Measurements from ENCODE around the gene PPP2R3B. TPM values are rescaled to one million over a fixed set of nuclear protein-coding genes. Genes with fewer than 3 reads are reported as not detected.

The PPP2R3B gene
- total RNA-seq, 1 experiment from 2014 or later = 13.7 TPM

DNA sequence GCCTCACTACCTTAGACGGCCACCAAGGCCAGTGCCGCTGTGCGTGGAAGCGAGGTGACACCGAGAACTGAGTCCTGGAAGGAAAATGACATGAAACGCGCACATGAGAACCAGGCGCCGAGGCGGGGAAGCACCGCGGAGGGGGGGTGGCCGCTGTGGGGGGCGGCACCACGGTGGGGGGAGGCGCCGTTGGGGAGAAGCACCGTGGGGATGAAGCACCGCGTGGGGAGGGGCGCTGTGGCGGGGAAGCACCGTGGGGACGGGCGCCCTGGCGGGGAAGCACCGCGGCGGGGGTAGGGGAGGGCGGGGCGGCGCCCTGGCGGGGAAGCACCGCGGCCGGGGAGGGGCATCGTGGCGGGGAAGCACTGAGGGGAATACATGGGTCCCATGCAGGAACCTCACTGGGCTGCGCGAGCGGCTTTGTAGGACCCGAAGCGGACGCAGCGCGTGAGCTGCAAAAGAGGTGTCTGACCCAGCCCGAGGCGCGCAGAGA, 28.0 kb downstream of the PPP2R3B start:
- TF ChIP-seq, protein P1, sequence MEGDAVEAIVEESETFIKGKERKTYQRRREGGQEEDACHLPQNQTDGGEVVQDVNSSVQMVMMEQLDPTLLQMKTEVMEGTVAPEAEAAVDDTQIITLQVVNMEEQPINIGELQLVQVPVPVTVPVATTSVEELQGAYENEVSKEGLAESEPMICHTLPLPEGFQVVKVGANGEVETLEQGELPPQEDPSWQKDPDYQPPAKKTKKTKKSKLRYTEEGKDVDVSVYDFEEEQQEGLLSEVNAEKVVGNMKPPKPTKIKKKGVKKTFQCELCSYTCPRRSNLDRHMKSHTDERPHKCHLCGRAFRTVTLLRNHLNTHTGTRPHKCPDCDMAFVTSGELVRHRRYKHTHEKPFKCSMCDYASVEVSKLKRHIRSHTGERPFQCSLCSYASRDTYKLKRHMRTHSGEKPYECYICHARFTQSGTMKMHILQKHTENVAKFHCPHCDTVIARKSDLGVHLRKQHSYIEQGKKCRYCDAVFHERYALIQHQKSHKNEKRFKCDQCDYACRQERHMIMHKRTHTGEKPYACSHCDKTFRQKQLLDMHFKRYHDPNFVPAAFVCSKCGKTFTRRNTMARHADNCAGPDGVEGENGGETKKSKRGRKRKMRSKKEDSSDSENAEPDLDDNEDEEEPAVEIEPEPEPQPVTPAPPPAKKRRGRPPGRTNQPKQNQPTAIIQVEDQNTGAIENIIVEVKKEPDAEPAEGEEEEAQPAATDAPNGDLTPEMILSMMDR (IDR thresholded peaks at IDR 0.05; ENCODE audit: unreplicated experiment) = no peak
- peaks cover 25% of the 10 kb centered on the region for H3K36me3 Mint-ChIP-seq (ENCODE audit: insufficient read depth, unreplicated experiment)

DNA sequence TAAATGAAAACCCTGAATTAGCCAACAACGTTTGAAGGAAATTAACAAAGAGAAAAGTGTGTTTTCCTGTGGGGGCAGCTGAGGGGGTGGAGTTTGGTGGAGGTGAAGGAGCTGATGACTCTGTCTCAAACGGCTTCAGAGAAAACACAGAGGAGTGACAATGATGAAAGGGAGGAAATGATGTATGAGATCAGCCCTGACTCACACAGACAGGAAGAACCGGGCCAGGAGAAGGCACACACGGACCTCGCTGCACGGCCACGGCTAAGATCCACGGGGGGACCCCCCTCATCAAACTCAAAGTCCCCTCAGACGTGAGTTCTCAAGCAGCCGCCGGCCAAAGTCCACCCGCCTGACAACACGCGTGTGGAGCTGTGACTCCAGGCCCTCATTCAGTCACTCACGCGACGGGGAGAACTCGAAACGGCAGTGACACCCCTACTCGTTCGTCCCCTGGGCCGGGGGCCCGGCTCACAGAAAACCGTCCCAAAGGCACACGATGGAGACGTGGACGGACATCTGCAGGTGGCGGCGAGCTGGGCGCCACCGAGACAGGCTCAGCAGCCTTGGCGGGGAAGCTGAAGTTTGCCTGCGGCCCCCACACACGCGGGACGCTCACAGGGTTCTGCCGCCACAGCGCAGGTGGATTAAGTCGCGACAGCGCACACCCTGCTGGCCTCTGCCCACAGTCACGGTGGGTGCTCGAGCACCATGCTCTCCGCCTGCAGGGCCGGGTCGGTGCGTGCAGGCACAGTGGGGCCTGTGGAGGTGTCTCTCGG, 28.8 kb downstream of the PPP2R3B start:
- TF ChIP-seq, protein P1 (IDR thresholded peaks at IDR 0.05; ENCODE audit: unreplicated experiment) = no peak
- ChIA-PET CTCF (no interaction called here), POLR2A (no interaction called here)
- DNase-seq (ENCODE audit: unreplicated experiment) = peak; percentile 13
- BruUV-seq (replicated peaks) = no TSS peak
- Mint-ChIP-seq H3K9me3 (ENCODE audit: unreplicated experiment) (no peaks in the 10 kb centered on the region), H3K36me3 (ENCODE audit: insufficient read depth, unreplicated experiment) (peaks cover 19% of the 10 kb centered on the region), H3K27ac (ENCODE audit: low read depth, unreplicated experiment) (no peak overlapping the region), H3K27me3 (ENCODE audit: insufficient read depth, unreplicated experiment) (no peaks in the 10 kb centered on the region), H3K4me1 (ENCODE audit: insufficient read depth, unreplicated experiment) (no peaks in the 10 kb centered on the region), H3K4me3 (ENCODE audit: unreplicated experiment) (no peak overlapping the region)
- intact Hi-C loops (cut with micrococcal nuclease) = no loop called here

More for the DNA sequence above, 28.0 kb downstream of the PPP2R3B start:
- POLR2A ChIA-PET = no interaction called here
- no TSS peak for BruUV-seq (replicated peaks)
- CTCF ChIA-PET = no interaction called here
- intact Hi-C loops (cut with micrococcal nuclease) = no loop called here
- Mint-ChIP-seq H3K4me1 (ENCODE audit: insufficient read depth, unreplicated experiment) (no peaks in the 10 kb centered on the region), H3K27me3 (ENCODE audit: insufficient read depth, unreplicated experiment) (no peaks in the 10 kb centered on the region), H3K27ac (ENCODE audit: low read depth, unreplicated experiment) (no peak overlapping the region), H3K9me3 (ENCODE audit: unreplicated experiment) (no peaks in the 10 kb centered on the region), H3K4me3 (ENCODE audit: unreplicated experiment) (no peak overlapping the region)
- no peak for DNase-seq (ENCODE audit: unreplicated experiment)

DNA sequence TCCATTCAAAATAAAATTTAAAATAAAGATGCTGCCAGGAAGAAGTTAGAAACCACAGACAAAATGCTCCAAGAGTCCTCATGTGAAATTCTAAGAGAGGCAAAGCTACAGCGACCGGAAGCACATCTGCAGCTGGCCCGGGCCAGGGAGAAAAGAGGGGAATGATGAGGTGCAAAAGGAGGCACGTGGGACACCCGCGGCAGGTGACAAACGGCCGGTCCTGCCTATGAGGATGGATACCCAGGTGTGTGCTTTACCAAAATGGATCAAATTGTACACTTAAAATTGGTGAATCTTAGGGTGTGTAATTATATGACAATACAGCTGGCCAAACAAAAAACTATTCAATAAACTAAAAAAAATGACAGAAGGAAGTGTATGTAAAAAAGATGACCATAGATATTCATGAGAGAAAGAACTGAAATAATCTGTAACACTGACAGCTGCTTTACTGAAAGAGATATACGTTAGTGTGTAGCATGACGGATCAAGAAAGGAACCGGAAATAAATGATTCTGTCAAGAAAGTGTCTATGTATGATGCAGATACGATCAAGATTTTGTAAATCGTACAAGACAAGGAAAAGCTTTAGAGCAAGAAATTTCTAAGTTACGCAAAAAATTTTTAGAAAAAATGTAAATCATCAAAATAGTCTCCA, 29.5 kb downstream of the PPP2R3B start:
- intact Hi-C loops (cut with micrococcal nuclease) = no loop called here
- H3K4me1 Mint-ChIP-seq (ENCODE audit: insufficient read depth, unreplicated experiment) = no peaks in the 10 kb centered on the region
- POLR2A ChIA-PET = no interaction called here
- no peak overlapping the region for H3K27ac Mint-ChIP-seq (ENCODE audit: low read depth, unreplicated experiment)
- CTCF ChIA-PET = no interaction called here
- no peaks in the 10 kb centered on the region for H3K27me3 Mint-ChIP-seq (ENCODE audit: insufficient read depth, unreplicated experiment)
- H3K4me3 Mint-ChIP-seq (ENCODE audit: unreplicated experiment) = no peak overlapping the region
- DNase-seq (ENCODE audit: unreplicated experiment) = no peak
- TF ChIP-seq, protein P1 (IDR thresholded peaks at IDR 0.05; ENCODE audit: unreplicated experiment) = no peak
- BruUV-seq (replicated peaks) = no TSS peak
- no peaks in the 10 kb centered on the region for H3K9me3 Mint-ChIP-seq (ENCODE audit: unreplicated experiment)
- H3K36me3 Mint-ChIP-seq (ENCODE audit: insufficient read depth, unreplicated experiment) = peaks cover 14% of the 10 kb centered on the region

DNA sequence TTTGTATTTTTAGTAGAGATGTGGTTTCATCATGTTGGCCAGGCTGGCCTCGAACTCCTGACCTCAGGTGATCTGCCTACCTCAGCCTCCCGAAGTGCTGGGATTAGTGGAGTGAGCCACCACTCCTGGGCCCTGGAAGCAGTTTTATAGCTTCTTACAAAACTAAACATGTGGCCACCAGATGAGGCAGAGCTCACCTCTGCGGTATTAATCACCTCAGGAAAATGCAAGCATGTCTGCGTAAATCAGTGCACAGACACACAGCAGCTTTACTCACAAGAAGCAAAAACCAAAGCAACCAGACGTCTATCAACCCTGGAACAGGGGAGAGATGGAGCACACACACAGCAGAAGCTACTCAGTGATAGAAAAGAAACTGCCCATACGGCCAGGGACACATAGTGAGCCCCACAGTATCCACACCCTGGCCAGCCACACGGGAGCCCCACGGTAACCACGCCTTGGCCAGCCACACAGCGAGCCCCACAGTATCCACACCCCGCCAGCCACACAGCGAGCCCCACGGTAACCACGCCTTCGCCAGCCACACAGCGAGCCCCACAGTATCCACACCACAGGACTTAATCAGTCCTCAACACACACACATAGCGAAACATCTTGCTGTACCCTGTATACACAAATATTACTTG, 30.2 kb downstream of the PPP2R3B start:
- H3K27ac Mint-ChIP-seq (ENCODE audit: low read depth, unreplicated experiment) = no peak overlapping the region
- H3K36me3 Mint-ChIP-seq (ENCODE audit: insufficient read depth, unreplicated experiment) = peaks cover 12% of the 10 kb centered on the region
- TF ChIP-seq, protein P1 (IDR thresholded peaks at IDR 0.05; ENCODE audit: unreplicated experiment) = no peak
- BruUV-seq (replicated peaks) = no TSS peak
- H3K4me1 Mint-ChIP-seq (ENCODE audit: insufficient read depth, unreplicated experiment) = no peaks in the 10 kb centered on the region
- H3K27me3 Mint-ChIP-seq (ENCODE audit: insufficient read depth, unreplicated experiment) = no peaks in the 10 kb centered on the region
- intact Hi-C loops (cut with micrococcal nuclease) = no loop called here
- no peak overlapping the region for H3K4me3 Mint-ChIP-seq (ENCODE audit: unreplicated experiment)
- ChIA-PET POLR2A (no interaction called here), CTCF (no interaction called here)
- H3K9me3 Mint-ChIP-seq (ENCODE audit: unreplicated experiment) = no peaks in the 10 kb centered on the region
- no peak for DNase-seq (ENCODE audit: unreplicated experiment)
